Right cardiac atrium (tissue), 5 donors: ENCODE results near the gene HAPLN3. TPM values are rescaled to one million over a fixed set of nuclear protein-coding genes. Genes with fewer than 3 reads are reported as not detected.
A peak's percentile ranks its signal among the peaks of the same experiment; 100 is the strongest.

Experiments
- ATAC-seq, 2 donors: fragments of 200-7000 bp; cut with Tn5 transposase; one replicate each; pipeline versions ENCODE4 v1.8.0 to v1.9.1; 2020; ENCODE audit warnings: moderate library complexity in 2 of 2, mild to moderate bottlenecking in 1 of 2
- DNase-seq, 3 donors: peaks; one replicate each; pipeline ENCODE4 v3.0.0-alpha.2; 2020
- H3K27ac ChIP-seq: one replicate; pipeline ENCODE4 v1.5.1; 2013; ENCODE audit warnings: mild to moderate bottlenecking, low read length, control low read depth, moderate library complexity
- H3K27me3 ChIP-seq: one replicate; pipeline ENCODE4 v1.6.1; 2013; ENCODE audit not compliant: control insufficient read depth, insufficient read depth
- H3K4me1 ChIP-seq: one replicate; pipeline ENCODE4 v1.6.1; 2013; ENCODE audit warnings: low read length; ENCODE audit not compliant: control insufficient read depth, insufficient read depth
- H3K4me3 ChIP-seq: one replicate; pipeline ENCODE4 v1.5.1; 2013; ENCODE audit warnings: low read length, control low read depth
- H3K9me3 ChIP-seq: one replicate; pipeline ENCODE4 v1.6.1; 2013; ENCODE audit warnings: low read length; ENCODE audit not compliant: control insufficient read depth
- WGBS: extraction: QIAGEN DNeasy Blood & Tissue Kit; methylation state at CpG from one replicate; pipeline ENCODE4 v1.1.7; 2013; 5-methylcytosine and 5-hydroxymethylcytosine counted together
- intact Hi-C, 4 donors: fragments of 100-400 bp; cut with DNase I; formaldehyde crosslinking; loops; one replicate each; pipeline versions ENCODE4 v1.11.0 to v1.14.0; 2022 to 2023
- polyA plus RNA-seq: library from polyadenylated mRNA; stranded (reverse); fragments of 200-250 nt; gene quantifications from one replicate; pipeline ENCODE4 v1.2.3, GENCODE V29; 2013
- total RNA-seq, 4 donors: library from RNA; stranded (reverse); fragmentation: NEBNext Ultra II Directional; extraction: Animal tissue kit (Norgen Biotek cat#: 25700); gene quantifications; one replicate each; pipeline ENCODE4 v1.2.1, GENCODE V29; 2021
- donor health status: healthy with polysubstance abuse.
- donor health status: DM: no; HTN: yes; CAD: no.
- donor health status: DM: no; HTN: no; CAD: no.
- donor health status: DM: no; HTN: yes; CAD: no; lungs with severe emphysema.
- donor health status: DM: yes; HTN: yes; CAD: no.

HAPLN3 gene
- total and polyA plus RNA-seq, 5 donors, result 1.6 to 2.8 (median 2.0) TPM

GRCh38 chr15:88839961-88840360 lies 55.4 kb downstream of the HAPLN3 start:
- Histone ChIP-seq H3K27ac (no peak overlapping the region), H3K9me3 (no peaks in the 10 kb centered on the region), H3K27me3 (no peaks in the 10 kb centered on the region), H3K4me3 (no peak overlapping the region), H3K4me1 (no peaks in the 10 kb centered on the region)
- intact Hi-C loops, result loop anchor here in 2 of 4 donors (10.0 kb wide), 2 partner anchors 185 to 215 kb away; partner anchors contain the start of gene AEN (in 1 of the 2)
- ATAC-seq (no peak), DNase-seq (no peak)
- WGBS, result 88% methylated on average over 16 of the region's 16 CpGs

- no peaks in the 10 kb centered on the region for H3K27me3 ChIP-seq
- H3K4me1 ChIP-seq, result no peaks in the 10 kb centered on the region
- H3K27ac ChIP-seq, result no peak overlapping the region
- intact Hi-C loops, result loop anchor here in 2 of 4 donors (10.0 kb wide), 2 partner anchors 184 to 214 kb away; partner anchors contain the start of gene AEN (in 1 of the 2)
- DNase-seq (no peak), ATAC-seq (no peak)
- WGBS, result 82% methylated on average over 3 of the region's 3 CpGs
- H3K4me3 ChIP-seq, result no peak overlapping the region
- no peaks in the 10 kb centered on the region for H3K9me3 ChIP-seq
Observed at GRCh38 chr15:88839146-88839545, 56.2 kb downstream of the HAPLN3 start.

GRCh38 chr15:88838667-88839066 lies 56.7 kb downstream of the HAPLN3 start:
- Histone ChIP-seq H3K27ac (no peak overlapping the region), H3K4me3 (no peak overlapping the region), H3K4me1 (no peaks in the 10 kb centered on the region), H3K9me3 (no peaks in the 10 kb centered on the region), H3K27me3 (no peaks in the 10 kb centered on the region)
- intact Hi-C loops, result loop anchor here in 2 of 4 donors (10.0 kb wide), 2 partner anchors 184 to 214 kb away; partner anchors contain the start of gene AEN (in 1 of the 2)
- DNase-seq, result no peak
- 84% methylated on average over 18 of the region's 18 CpGs for WGBS
- no peak for ATAC-seq

GRCh38 chr15:88835646-88836045 lies 59.7 kb downstream of the HAPLN3 start:
- intact Hi-C loops, result loop anchor here in 2 of 4 donors (2.0 to 10.0 kb wide), 3 partner anchors 179 to 211 kb away; partner anchors contain the start of gene AEN (in 1 of the 2)
- H3K27me3 ChIP-seq, result no peaks in the 10 kb centered on the region
- H3K27ac ChIP-seq, result no peak overlapping the region
- ATAC-seq (peak in 1 of 2 donors; percentile 19), DNase-seq (no peak)
- 57% methylated on average over 2 of the region's 2 CpGs for WGBS
- H3K9me3 ChIP-seq, result no peaks in the 10 kb centered on the region
- no peak overlapping the region for H3K4me3 ChIP-seq
- H3K4me1 ChIP-seq, result no peaks in the 10 kb centered on the region

GRCh38 chr15:88835119-88835518 lies 60.2 kb downstream of the HAPLN3 start:
- H3K4me1 ChIP-seq, result no peaks in the 10 kb centered on the region
- no peak for ATAC-seq
- intact Hi-C loops, result loop anchor here in 2 of 4 donors (2.0 to 10.0 kb wide), 3 partner anchors 178 to 210 kb away; partner anchors contain the start of gene AEN (in 1 of the 2)
- DNase-seq, result no peak
- 85% methylated on average over 4 of the region's 4 CpGs for WGBS
- H3K27ac ChIP-seq, result no peak overlapping the region
- no peaks in the 10 kb centered on the region for H3K9me3 ChIP-seq
- no peak overlapping the region for H3K4me3 ChIP-seq
- no peaks in the 10 kb centered on the region for H3K27me3 ChIP-seq

- 35% methylated on average over 14 of the region's 14 CpGs for WGBS
- no peak overlapping the region for H3K4me3 ChIP-seq
- H3K9me3 ChIP-seq, result no peaks in the 10 kb centered on the region
- ATAC-seq (peak; percentile 77 to 81), DNase-seq (peak; percentile 67 to 83 (median 83))
- no peak overlapping the region for H3K27ac ChIP-seq
- H3K4me1 ChIP-seq, result no peaks in the 10 kb centered on the region
- no peaks in the 10 kb centered on the region for H3K27me3 ChIP-seq
- intact Hi-C loops, result loop anchor here in 3 of 4 donors (1.0 to 10.0 kb wide), 4 partner anchors 177 to 210 kb away; partner anchors contain the start of gene AEN (in 1 of the 3)
Observed at GRCh38 chr15:88834211-88834812, 61.0 kb downstream of the HAPLN3 start.

GRCh38 chr15:88833731-88834100 lies 61.6 kb downstream of the HAPLN3 start:
- WGBS, result 47% methylated on average over 8 of the region's 8 CpGs
- Histone ChIP-seq H3K4me1 (no peaks in the 10 kb centered on the region), H3K27ac (no peak overlapping the region), H3K9me3 (no peaks in the 10 kb centered on the region), H3K4me3 (no peak overlapping the region), H3K27me3 (no peaks in the 10 kb centered on the region)
- no peak for DNase-seq
- ATAC-seq, result peak in 1 of 2 donors; percentile 23
- intact Hi-C loops, result loop anchor here in 3 of 4 donors (1.0 to 10.0 kb wide), 4 partner anchors 176 to 209 kb away; partner anchors contain the start of gene AEN (in 1 of the 3)

- Histone ChIP-seq H3K4me1 (no peaks in the 10 kb centered on the region), H3K9me3 (no peaks in the 10 kb centered on the region), H3K27me3 (no peaks in the 10 kb centered on the region), H3K27ac (no peak overlapping the region), H3K4me3 (no peak overlapping the region)
- DNase-seq, result no peak
- WGBS, result 61% methylated on average over 12 of the region's 12 CpGs
- no peak for ATAC-seq
- intact Hi-C loops, result loop anchor here in 2 of 4 donors (10.0 kb wide), 2 partner anchors 178 to 208 kb away; partner anchors contain the start of gene AEN (in 1 of the 2)
Observed at GRCh38 chr15:88832820-88833730, 62.3 kb downstream of the HAPLN3 start.

GRCh38 chr15:88830016-88830415 lies 65.3 kb downstream of the HAPLN3 start:
- intact Hi-C loops, result loop anchor here in 2 of 4 donors (10.0 kb wide), 2 partner anchors 175 to 205 kb away; partner anchors contain the start of gene AEN (in 1 of the 2)
- DNase-seq (no peak), ATAC-seq (no peak)
- Histone ChIP-seq H3K27ac (no peak overlapping the region), H3K4me3 (no peak overlapping the region), H3K4me1 (no peaks in the 10 kb centered on the region), H3K9me3 (no peaks in the 10 kb centered on the region), H3K27me3 (no peaks in the 10 kb centered on the region)
- WGBS, result 57% methylated on average over 5 of the region's 5 CpGs

GRCh38 chr15:88828791-88829190 lies 66.6 kb downstream of the HAPLN3 start:
- no peaks in the 10 kb centered on the region for H3K27me3 ChIP-seq
- no peak for DNase-seq
- no peak overlapping the region for H3K27ac ChIP-seq
- no peaks in the 10 kb centered on the region for H3K9me3 ChIP-seq
- H3K4me1 ChIP-seq, result no peaks in the 10 kb centered on the region
- ATAC-seq, result no peak
- intact Hi-C loops, result loop anchor here in 1 of 4 donors (10.0 kb wide), 1 partner anchor 174 kb away; no protein-coding TSS in a partner anchor
- H3K4me3 ChIP-seq, result no peak overlapping the region
- WGBS, result 75% methylated on average over 5 of the region's 5 CpGs
